Measurements from ENCODE around the gene PHF19.

DNA sequence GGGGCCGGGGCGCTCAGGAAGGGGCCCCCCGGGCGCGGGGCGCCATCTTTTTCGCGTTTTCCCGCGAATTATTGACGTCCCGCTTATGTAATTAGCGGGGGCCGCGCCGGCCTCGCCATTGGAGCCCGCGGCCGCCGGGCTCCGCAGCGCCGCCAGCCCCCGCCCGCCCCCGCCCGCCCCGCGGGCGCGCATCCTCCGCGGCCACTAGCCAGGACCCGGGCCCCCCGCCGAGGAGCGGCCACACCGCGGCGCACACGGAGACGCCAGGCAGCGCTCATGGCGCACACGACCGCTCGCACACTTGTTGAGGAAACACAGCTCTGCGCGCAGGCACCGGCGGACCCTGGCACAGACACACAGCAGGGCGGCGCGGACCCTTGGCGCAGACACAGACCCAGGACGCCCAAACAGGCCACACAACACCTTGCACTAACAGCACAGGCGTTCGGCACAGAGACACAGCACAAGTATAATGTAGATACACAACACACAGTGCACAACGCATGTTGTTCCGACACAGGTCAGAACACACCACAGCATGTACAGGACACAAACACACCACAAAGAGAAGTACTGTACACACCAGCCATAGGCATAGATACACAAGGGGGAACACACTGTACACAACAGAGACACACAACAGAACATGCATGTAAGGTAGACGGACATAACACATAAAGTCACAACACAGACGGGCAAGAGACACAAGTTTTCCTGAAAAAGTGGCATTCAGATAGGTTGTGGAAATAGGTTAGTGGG, 467 bp upstream of the PHF19 start:
- TF ChIP-seq, protein P1, sequence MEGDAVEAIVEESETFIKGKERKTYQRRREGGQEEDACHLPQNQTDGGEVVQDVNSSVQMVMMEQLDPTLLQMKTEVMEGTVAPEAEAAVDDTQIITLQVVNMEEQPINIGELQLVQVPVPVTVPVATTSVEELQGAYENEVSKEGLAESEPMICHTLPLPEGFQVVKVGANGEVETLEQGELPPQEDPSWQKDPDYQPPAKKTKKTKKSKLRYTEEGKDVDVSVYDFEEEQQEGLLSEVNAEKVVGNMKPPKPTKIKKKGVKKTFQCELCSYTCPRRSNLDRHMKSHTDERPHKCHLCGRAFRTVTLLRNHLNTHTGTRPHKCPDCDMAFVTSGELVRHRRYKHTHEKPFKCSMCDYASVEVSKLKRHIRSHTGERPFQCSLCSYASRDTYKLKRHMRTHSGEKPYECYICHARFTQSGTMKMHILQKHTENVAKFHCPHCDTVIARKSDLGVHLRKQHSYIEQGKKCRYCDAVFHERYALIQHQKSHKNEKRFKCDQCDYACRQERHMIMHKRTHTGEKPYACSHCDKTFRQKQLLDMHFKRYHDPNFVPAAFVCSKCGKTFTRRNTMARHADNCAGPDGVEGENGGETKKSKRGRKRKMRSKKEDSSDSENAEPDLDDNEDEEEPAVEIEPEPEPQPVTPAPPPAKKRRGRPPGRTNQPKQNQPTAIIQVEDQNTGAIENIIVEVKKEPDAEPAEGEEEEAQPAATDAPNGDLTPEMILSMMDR (IDR thresholded peaks at IDR 0.05), result no peak
- TF ChIP-seq POLR2A (IDR thresholded peaks at IDR 0.05), result no peak

Measured in lower leg skin (tissue), 3 donors.